GM23338 (cell line): ENCODE results near the gene FBXW8. TPM values are rescaled to one million over a fixed set of nuclear protein-coding genes. Genes with fewer than 3 reads are reported as not detected.

ENCODE experiments used
- ATAC-seq: fragments of 200-7000 bp; cut with Tn5 transposase; 3 replicates; pipeline ENCODE4 v1.9.1; 2020
- DNase-seq: peaks from one replicate; pipeline ENCODE4 v3.0.0-alpha.2; 2015; ENCODE audit warnings: low spot score
- H2AFZ ChIP-seq: fragments of 200-600 bp; sonication (generic); 2 replicates; pipeline ENCODE4 v1.8.0; 2016; ENCODE audit warnings: antibody characterized with exemption, mild to moderate bottlenecking, moderate library complexity
- H3F3A ChIP-seq: fragments of 200-600 bp; sonication (generic); replicated peaks from 2 replicates; pipeline ENCODE4 v1.8.0; 2017; ENCODE audit warnings: antibody characterized with exemption, mixed run types, low read depth
- H3K27ac ChIP-seq: fragments of 200-600 bp; sonication (generic); 2 replicates; pipeline ENCODE4 v1.6.1; 2016; ENCODE audit warnings: low read depth
- H3K27me3 ChIP-seq: fragments of 200-600 bp; sonication (generic); 2 replicates; pipeline ENCODE4 v1.8.0; 2016; ENCODE audit warnings: mild to moderate bottlenecking, mixed run types, moderate library complexity; ENCODE audit not compliant: insufficient read depth
- H3K36me3 ChIP-seq: fragments of 200-600 bp; sonication (generic); 2 replicates; pipeline ENCODE4 v1.8.0; 2016; ENCODE audit warnings: mild to moderate bottlenecking; ENCODE audit not compliant: insufficient read depth
- H3K4me1 ChIP-seq: fragments of 200-600 bp; sonication (generic); 2 replicates; pipeline ENCODE4 v1.8.0; 2016; ENCODE audit warnings: mild to moderate bottlenecking, moderate library complexity; ENCODE audit not compliant: insufficient read depth
- H3K4me2 ChIP-seq: fragments of 200-600 bp; sonication (generic); 2 replicates; pipeline ENCODE4 v1.7.1; 2017; ENCODE audit warnings: mixed run types
- H3K4me3 ChIP-seq: fragments of 200-600 bp; sonication (generic); 2 replicates; pipeline ENCODE4 v1.6.1; 2016; ENCODE audit warnings: mixed run types
- H3K79me2 ChIP-seq: fragments of 200-600 bp; sonication (generic); replicated peaks from 2 replicates; pipeline ENCODE4 v1.8.0; 2017; ENCODE audit warnings: mild to moderate bottlenecking; ENCODE audit not compliant: insufficient read depth
- H3K9me2 ChIP-seq: fragments of 200-600 bp; sonication (generic); 2 replicates; pipeline ENCODE4 v1.8.0; 2017; ENCODE audit not compliant: insufficient read depth
- H4K20me1 ChIP-seq: fragments of 200-600 bp; sonication (generic); replicated peaks from 2 replicates; pipeline ENCODE4 v1.8.0; 2017; ENCODE audit warnings: mild to moderate bottlenecking; ENCODE audit not compliant: insufficient read depth
- H3K27ac Mint-ChIP-seq: 2 replicates; pipeline ENCODE4 v1.8.0; 2020; ENCODE audit warnings: inconsistent platforms, mild to moderate bottlenecking, moderate library complexity, mixed read lengths
- H3K27me3 Mint-ChIP-seq: 3 replicates; pipeline ENCODE4 v1.8.0; 2022; ENCODE audit warnings: low read depth, mild to moderate bottlenecking, moderate library complexity, mixed read lengths, inconsistent platforms; ENCODE audit not compliant: insufficient read depth, poor library complexity
- H3K36me3 Mint-ChIP-seq: 3 replicates; pipeline ENCODE4 v1.8.0; 2021; ENCODE audit warnings: low read depth, mild to moderate bottlenecking, inconsistent platforms, moderate library complexity, mixed read lengths
- H3K4me1 Mint-ChIP-seq: 3 replicates; pipeline ENCODE4 v1.8.0; 2020; ENCODE audit warnings: mild to moderate bottlenecking, inconsistent platforms, mixed read lengths
- H3K4me3 Mint-ChIP-seq: 3 replicates; pipeline ENCODE4 v1.8.0; 2021; ENCODE audit warnings: moderate library complexity, mild to moderate bottlenecking, inconsistent platforms, mixed read lengths
- H3K9me3 Mint-ChIP-seq: 3 replicates; pipeline ENCODE4 v1.8.0; 2020; ENCODE audit warnings: moderate library complexity, mild to moderate bottlenecking, inconsistent platforms, mixed read lengths
- CREB1 ChIP-seq: fragments of 250-450 bp; sonication (Bioruptor Pico); IDR thresholded peaks from 2 replicates; pipeline ENCODE4 v1.5.0; 2020; ENCODE audit warnings: low read depth, mild to moderate bottlenecking, moderate library complexity
- EZH2 ChIP-seq: fragments of 200-600 bp; sonication (generic); IDR thresholded peaks from one replicate; pipeline ENCODE4 v1.8.0; 2017; ENCODE audit warnings: antibody characterized with exemption, mild to moderate bottlenecking, low read depth; ENCODE audit not compliant: unreplicated experiment
- EZH2phosphoT487 ChIP-seq: fragments of 200-600 bp; sonication (generic); IDR thresholded peaks from one replicate; pipeline ENCODE4 v1.8.1; 2018; ENCODE audit warnings: antibody characterized with exemption; ENCODE audit not compliant: unreplicated experiment
- JUNB ChIP-seq: IDR thresholded peaks from one replicate; pipeline ENCODE4 v1.6.1; 2016; ENCODE audit warnings: antibody characterized with exemption; ENCODE audit not compliant: unreplicated experiment
- NANOG ChIP-seq: IDR thresholded peaks from 2 replicates; pipeline ENCODE4 v1.6.1; 2016; ENCODE audit warnings: antibody characterized with exemption, borderline replicate concordance
- POLR2AphosphoS5 ChIP-seq: IDR thresholded peaks from 2 replicates; pipeline ENCODE4 v1.6.1; 2016; ENCODE audit warnings: antibody characterized with exemption, low read depth
- STAT1 ChIP-seq: IDR thresholded peaks from one replicate; pipeline ENCODE4 v1.6.1; 2016; ENCODE audit warnings: antibody characterized with exemption; ENCODE audit not compliant: unreplicated experiment
- ZNF114 ChIP-seq: fragments of 250-450 bp; sonication (Bioruptor Pico); IDR thresholded peaks from 2 replicates; pipeline ENCODE4 v1.5.0; 2020; ENCODE audit warnings: mild to moderate bottlenecking, moderate library complexity
- ZNF331 ChIP-seq: fragments of 250-450 bp; sonication (Bioruptor Pico); IDR thresholded peaks from 2 replicates; pipeline ENCODE4 v1.5.0; 2020; ENCODE audit warnings: low read depth, mild to moderate bottlenecking, moderate library complexity
- polyA plus RNA-seq: library from polyadenylated mRNA; unstranded; fragments of >200 nt; fragmentation: Nextera tagmentation; extraction: Ambion mirVana; gene quantifications from 2 replicates; pipeline ENCODE4 v1.2.1, GENCODE V29; 2016
- total RNA-seq: library from RNA; depleted of rRNA; stranded (reverse); fragments of >200 nt; shearing (Covaris generic); gene quantifications from 2 replicates; pipeline ENCODE4 v1.2.3, GENCODE V29; 2014
- TF ChIP-seq, protein P1 (sequence below), 2 experiments: fragments of 200-600 bp in 1 of 2; sonication (generic) in 1 of 2; conservative IDR thresholded peaks; 2 replicates each; pipeline versions ENCODE4 v1.5.1 to v1.6.1; 2016 to 2017; ENCODE audit warnings: antibody characterized with exemption in 2 of 2, low read depth in 2 of 2, mild to moderate bottlenecking in 2 of 2, moderate library complexity in 1 of 2
- TF ChIP-seq, protein P2 (sequence below): IDR thresholded peaks from 2 replicates; pipeline ENCODE4 v1.6.1; 2016; ENCODE audit warnings: antibody characterized with exemption
- TF ChIP-seq, protein P3 (sequence below): fragments of 250-450 bp; sonication (Bioruptor Pico); IDR thresholded peaks from 2 replicates; pipeline ENCODE4 v1.5.0; 2020; ENCODE audit warnings: mild to moderate bottlenecking, moderate library complexity
- TF ChIP-seq, protein P4 (sequence below): IDR thresholded peaks from one replicate; pipeline ENCODE4 v1.6.1; 2018; ENCODE audit warnings: antibody characterized with exemption; ENCODE audit not compliant: unreplicated experiment

Gene FBXW8
- total and polyA plus RNA-seq, 2 experiments from 2014 or later: 4.6 to 13.9 TPM

DNA sequence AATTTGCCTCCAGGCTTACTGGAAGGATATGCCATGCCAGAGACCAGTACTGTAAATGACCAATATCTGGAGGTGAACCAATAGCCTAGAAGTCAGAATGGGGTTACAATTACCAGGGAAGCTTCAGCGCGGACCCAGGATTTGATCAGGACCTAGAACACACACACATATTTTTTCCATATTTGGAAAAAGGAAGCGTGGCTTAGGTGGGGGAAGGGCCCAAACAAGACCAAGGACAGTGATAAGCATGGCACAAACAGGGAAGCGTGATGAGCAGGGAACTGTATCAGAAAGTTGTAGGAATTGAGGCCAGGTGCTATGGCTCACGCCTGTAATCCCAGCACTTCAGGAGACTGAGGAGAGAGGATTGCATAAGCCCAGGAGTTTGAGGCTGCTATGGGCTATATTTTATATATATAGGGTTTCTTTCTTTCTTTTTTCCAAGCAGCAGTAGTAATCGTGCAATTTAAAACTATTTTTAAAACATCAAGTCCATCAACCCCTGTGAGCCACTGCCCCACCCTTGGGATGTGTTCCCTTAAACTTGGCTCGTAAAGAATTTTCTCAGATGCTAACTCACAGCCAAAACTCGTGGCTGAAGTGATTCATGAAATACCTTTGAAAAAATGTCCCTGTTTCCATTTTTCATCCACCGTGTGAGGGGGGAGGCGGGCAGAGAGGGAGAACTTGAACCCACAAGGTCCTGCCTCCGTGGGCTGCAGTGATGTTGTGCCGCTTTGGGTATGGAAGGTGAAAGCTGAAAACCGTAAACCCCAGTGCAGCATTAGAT lies 46.2 kb upstream of the FBXW8 start:
- H2AFZ ChIP-seq: no peak overlapping the region
- H3K27me3 ChIP-seq: no peaks in the 10 kb centered on the region
- H3K27ac ChIP-seq: no peak overlapping the region
- no peaks in the 10 kb centered on the region for H3K36me3 ChIP-seq
- H3K4me2 ChIP-seq: no peak overlapping the region
- Mint-ChIP-seq H3K4me3 (no peak overlapping the region), H3K27ac (no peak overlapping the region), H3K4me1 (peaks cover 15% of the 10 kb centered on the region), H3K27me3 (peaks cover 3% of the 10 kb centered on the region), H3K36me3 (no peaks in the 10 kb centered on the region), H3K9me3 (no peaks in the 10 kb centered on the region)
- ATAC-seq (no peak), DNase-seq (no peak)
- peaks cover 15% of the 10 kb centered on the region for H3K4me1 ChIP-seq
- H3K4me3 ChIP-seq: no peak overlapping the region
- TF ChIP-seq EZH2 (no peak), JUNB (no peak), CREB1 (CRISPR knock-in tag) (no peak), STAT1 (no peak), ZNF114 (CRISPR knock-in tag) (no peak), ZNF331 (CRISPR knock-in tag) (no peak), POLR2AphosphoS5 (no peak), NANOG (no peak), EZH2phosphoT487 (no peak)
- TF ChIP-seq, protein P1, sequence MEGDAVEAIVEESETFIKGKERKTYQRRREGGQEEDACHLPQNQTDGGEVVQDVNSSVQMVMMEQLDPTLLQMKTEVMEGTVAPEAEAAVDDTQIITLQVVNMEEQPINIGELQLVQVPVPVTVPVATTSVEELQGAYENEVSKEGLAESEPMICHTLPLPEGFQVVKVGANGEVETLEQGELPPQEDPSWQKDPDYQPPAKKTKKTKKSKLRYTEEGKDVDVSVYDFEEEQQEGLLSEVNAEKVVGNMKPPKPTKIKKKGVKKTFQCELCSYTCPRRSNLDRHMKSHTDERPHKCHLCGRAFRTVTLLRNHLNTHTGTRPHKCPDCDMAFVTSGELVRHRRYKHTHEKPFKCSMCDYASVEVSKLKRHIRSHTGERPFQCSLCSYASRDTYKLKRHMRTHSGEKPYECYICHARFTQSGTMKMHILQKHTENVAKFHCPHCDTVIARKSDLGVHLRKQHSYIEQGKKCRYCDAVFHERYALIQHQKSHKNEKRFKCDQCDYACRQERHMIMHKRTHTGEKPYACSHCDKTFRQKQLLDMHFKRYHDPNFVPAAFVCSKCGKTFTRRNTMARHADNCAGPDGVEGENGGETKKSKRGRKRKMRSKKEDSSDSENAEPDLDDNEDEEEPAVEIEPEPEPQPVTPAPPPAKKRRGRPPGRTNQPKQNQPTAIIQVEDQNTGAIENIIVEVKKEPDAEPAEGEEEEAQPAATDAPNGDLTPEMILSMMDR (conservative IDR thresholded peaks at IDR 0.05; ENCODE audit: low read depth in 2 of 2): no peak
- TF ChIP-seq, protein P2, sequence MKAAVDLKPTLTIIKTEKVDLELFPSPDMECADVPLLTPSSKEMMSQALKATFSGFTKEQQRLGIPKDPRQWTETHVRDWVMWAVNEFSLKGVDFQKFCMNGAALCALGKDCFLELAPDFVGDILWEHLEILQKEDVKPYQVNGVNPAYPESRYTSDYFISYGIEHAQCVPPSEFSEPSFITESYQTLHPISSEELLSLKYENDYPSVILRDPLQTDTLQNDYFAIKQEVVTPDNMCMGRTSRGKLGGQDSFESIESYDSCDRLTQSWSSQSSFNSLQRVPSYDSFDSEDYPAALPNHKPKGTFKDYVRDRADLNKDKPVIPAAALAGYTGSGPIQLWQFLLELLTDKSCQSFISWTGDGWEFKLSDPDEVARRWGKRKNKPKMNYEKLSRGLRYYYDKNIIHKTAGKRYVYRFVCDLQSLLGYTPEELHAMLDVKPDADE: no peak
- TF ChIP-seq, protein P3, sequence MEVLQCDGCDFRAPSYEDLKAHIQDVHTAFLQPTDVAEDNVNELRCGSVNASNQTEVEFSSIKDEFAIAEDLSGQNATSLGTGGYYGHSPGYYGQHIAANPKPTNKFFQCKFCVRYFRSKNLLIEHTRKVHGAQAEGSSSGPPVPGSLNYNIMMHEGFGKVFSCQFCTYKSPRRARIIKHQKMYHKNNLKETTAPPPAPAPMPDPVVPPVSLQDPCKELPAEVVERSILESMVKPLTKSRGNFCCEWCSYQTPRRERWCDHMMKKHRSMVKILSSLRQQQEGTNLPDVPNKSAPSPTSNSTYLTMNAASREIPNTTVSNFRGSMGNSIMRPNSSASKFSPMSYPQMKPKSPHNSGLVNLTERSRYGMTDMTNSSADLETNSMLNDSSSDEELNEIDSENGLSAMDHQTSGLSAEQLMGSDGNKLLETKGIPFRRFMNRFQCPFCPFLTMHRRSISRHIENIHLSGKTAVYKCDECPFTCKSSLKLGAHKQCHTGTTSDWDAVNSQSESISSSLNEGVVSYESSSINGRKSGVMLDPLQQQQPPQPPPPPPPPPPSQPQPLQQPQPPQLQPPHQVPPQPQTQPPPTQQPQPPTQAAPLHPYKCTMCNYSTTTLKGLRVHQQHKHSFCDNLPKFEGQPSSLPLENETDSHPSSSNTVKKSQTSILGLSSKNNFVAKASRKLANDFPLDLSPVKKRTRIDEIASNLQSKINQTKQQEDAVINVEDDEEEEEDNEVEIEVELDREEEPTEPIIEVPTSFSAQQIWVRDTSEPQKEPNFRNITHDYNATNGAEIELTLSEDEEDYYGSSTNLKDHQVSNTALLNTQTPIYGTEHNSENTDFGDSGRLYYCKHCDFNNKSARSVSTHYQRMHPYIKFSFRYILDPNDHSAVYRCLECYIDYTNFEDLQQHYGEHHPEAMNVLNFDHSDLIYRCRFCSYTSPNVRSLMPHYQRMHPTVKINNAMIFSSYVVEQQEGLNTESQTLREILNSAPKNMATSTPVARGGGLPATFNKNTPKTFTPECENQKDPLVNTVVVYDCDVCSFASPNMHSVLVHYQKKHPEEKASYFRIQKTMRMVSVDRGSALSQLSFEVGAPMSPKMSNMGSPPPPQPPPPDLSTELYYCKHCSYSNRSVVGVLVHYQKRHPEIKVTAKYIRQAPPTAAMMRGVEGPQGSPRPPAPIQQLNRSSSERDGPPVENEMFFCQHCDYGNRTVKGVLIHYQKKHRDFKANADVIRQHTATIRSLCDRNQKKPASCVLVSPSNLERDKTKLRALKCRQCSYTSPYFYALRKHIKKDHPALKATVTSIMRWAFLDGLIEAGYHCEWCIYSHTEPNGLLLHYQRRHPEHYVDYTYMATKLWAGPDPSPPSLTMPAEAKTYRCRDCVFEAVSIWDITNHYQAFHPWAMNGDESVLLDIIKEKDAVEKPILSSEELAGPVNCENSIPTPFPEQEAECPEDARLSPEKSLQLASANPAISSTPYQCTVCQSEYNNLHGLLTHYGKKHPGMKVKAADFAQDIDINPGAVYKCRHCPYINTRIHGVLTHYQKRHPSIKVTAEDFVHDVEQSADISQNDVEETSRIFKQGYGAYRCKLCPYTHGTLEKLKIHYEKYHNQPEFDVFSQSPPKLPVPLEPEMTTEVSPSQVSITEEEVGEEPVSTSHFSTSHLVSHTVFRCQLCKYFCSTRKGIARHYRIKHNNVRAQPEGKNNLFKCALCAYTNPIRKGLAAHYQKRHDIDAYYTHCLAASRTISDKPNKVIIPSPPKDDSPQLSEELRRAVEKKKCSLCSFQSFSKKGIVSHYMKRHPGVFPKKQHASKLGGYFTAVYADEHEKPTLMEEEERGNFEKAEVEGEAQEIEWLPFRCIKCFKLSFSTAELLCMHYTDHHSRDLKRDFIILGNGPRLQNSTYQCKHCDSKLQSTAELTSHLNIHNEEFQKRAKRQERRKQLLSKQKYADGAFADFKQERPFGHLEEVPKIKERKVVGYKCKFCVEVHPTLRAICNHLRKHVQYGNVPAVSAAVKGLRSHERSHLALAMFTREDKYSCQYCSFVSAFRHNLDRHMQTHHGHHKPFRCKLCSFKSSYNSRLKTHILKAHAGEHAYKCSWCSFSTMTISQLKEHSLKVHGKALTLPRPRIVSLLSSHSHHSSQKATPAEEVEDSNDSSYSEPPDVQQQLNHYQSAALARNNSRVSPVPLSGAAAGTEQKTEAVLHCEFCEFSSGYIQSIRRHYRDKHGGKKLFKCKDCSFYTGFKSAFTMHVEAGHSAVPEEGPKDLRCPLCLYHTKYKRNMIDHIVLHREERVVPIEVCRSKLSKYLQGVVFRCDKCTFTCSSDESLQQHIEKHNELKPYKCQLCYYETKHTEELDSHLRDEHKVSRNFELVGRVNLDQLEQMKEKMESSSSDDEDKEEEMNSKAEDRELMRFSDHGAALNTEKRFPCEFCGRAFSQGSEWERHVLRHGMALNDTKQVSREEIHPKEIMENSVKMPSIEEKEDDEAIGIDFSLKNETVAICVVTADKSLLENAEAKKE (CRISPR knock-in tag): no peak
- TF ChIP-seq, protein P4, sequence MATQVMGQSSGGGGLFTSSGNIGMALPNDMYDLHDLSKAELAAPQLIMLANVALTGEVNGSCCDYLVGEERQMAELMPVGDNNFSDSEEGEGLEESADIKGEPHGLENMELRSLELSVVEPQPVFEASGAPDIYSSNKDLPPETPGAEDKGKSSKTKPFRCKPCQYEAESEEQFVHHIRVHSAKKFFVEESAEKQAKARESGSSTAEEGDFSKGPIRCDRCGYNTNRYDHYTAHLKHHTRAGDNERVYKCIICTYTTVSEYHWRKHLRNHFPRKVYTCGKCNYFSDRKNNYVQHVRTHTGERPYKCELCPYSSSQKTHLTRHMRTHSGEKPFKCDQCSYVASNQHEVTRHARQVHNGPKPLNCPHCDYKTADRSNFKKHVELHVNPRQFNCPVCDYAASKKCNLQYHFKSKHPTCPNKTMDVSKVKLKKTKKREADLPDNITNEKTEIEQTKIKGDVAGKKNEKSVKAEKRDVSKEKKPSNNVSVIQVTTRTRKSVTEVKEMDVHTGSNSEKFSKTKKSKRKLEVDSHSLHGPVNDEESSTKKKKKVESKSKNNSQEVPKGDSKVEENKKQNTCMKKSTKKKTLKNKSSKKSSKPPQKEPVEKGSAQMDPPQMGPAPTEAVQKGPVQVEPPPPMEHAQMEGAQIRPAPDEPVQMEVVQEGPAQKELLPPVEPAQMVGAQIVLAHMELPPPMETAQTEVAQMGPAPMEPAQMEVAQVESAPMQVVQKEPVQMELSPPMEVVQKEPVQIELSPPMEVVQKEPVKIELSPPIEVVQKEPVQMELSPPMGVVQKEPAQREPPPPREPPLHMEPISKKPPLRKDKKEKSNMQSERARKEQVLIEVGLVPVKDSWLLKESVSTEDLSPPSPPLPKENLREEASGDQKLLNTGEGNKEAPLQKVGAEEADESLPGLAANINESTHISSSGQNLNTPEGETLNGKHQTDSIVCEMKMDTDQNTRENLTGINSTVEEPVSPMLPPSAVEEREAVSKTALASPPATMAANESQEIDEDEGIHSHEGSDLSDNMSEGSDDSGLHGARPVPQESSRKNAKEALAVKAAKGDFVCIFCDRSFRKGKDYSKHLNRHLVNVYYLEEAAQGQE: no peak
- H3K9me2 ChIP-seq: no peaks in the 10 kb centered on the region
- no peaks in the 10 kb centered on the region; the same call in 1 of the 2 replicates for H4K20me1 ChIP-seq
- H3K79me2 ChIP-seq: no peaks in the 10 kb centered on the region
- no peaks in the 10 kb centered on the region for H3F3A ChIP-seq
